Measurements from ENCODE around the gene SLCO3A1. TPM values are rescaled to one million over a fixed set of nuclear protein-coding genes. Genes with fewer than 3 reads are reported as not detected.

Gene SLCO3A1
- total RNA-seq, 1 experiment from 2014 or later = 23.4 TPM

- in situ Hi-C loops (cut with HindIII; ENCODE audit: low pct_unique_long_range_greater_than_20kb, low sequenced_read_pairs) = no loop called here
- DNase-seq (ENCODE audit: low read depth) = no peak
These were observed 176.3 kb downstream of the SLCO3A1 start for GRCh38 chr15:92029767-92030166.

DNA sequence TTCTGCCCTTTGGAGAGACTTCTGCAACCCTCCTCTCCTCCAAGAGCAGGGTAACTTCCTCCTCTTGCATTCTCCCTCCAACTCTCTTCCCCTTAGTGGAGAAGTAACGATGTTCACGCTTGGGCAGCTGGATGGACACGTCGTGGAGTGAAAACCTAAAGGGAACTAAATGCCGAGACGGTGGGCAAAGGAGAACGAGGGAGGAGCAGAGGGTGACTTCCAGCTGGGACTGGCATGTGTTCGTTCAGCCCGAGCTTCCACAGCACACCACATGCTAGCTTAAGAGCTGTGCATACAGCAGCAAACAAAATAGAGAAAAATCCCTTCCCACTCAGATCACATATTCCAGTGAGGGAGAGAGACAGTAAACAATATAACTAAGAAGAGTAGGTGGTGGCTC is 179.8 kb downstream of the SLCO3A1 start:
- in situ Hi-C loops (cut with HindIII; ENCODE audit: low pct_unique_long_range_greater_than_20kb, low sequenced_read_pairs) = no loop called here
- DNase-seq (ENCODE audit: low read depth) = no peak

DNA sequence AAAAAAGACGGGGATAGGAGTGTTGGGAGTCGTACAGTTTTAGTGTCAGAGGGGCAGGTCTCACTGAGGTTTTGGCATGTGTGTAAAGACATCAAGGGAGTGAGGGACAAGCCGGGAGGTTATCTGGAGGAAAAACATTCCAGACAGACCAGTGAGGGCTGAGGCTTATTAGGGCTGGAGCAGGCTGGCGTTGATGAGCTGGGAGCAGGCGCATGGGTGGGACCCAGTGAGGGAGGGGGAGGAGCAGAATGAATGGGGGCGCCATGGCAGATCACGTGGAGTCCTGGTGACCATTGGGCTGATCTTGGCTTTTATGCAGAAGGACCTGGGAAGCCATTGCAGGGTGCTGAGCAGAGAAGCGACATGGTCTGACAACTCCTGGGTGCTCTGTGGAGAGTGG is 180.2 kb downstream of the SLCO3A1 start:
- in situ Hi-C loops (cut with HindIII; ENCODE audit: low pct_unique_long_range_greater_than_20kb, low sequenced_read_pairs) = no loop called here
- no peak for DNase-seq (ENCODE audit: low read depth)

GRCh38 chr15:92034227-92034626 is 180.7 kb downstream of the SLCO3A1 start:
- no peak for DNase-seq (ENCODE audit: low read depth)
- in situ Hi-C loops (cut with HindIII; ENCODE audit: low pct_unique_long_range_greater_than_20kb, low sequenced_read_pairs) = no loop called here

DNA sequence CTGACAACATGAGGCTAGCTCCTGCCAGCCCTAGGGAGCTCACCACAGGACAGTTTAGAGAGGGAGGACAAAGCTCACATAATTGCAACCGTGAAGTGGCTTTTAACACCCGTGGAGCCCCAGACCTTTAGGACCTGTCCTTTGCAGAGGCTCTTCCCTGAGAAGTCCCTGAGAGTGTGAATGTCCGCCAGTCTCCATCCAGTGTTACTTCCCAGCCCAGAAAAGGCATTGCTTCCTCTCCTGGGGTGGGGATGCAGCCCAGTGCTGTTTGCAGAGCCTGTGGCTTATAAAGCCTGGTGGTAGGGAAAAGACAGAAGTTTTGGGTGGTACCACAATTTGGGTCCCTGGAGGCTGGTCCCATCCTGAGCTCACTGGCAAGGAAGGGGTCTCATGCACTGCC is 182.0 kb downstream of the SLCO3A1 start:
- in situ Hi-C loops (cut with HindIII; ENCODE audit: low pct_unique_long_range_greater_than_20kb, low sequenced_read_pairs) = no loop called here
- DNase-seq (ENCODE audit: low read depth) = no peak

- in situ Hi-C loops (cut with HindIII; ENCODE audit: low pct_unique_long_range_greater_than_20kb, low sequenced_read_pairs) = no loop called here
These were observed 182.5 kb downstream of the SLCO3A1 start for GRCh38 chr15:92035961-92036360.

DNA sequence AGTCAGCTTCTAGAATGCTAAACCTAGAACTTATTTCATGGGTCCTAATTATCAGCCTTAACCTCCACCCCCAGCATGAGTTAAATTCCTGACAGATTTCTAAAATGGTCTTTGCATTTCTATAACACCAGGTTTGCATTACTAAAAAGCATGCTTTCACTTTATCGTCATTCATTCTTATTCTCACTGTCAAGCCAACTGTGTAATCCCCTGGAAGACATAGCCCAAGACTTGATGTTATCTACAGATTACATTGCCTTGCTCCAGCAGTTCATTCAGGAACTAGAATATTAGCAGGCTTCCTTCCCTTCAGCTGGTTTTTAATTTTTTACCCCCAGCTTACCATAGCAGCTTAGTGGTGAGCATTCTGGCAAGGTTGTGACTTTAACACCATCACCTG is 184.0 kb downstream of the SLCO3A1 start:
- in situ Hi-C loops (cut with HindIII; ENCODE audit: low pct_unique_long_range_greater_than_20kb, low sequenced_read_pairs) = no loop called here
- no peak for DNase-seq (ENCODE audit: low read depth)

More at GRCh38 chr15:92035961-92036360, 182.5 kb downstream of the SLCO3A1 start:
- no peak for DNase-seq (ENCODE audit: low read depth)

DNA sequence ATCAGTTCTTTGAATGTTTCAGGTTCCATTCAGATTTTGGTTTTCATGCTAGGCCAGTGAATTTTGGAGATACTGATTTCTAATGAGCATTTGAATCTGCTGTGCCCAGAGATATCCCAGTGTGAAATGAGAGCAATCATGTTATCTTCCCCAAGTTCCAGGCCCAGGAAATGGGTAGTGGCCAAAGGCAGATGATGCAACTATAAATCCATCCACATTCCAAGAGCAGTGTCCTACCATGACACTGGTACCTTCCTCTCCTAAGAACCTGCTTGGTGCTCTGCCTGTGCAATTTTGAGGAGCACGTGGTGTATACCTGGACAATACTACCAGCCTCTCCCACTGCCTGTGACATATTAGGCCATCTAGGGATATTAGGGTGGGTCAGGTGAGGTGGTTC is 186.8 kb downstream of the SLCO3A1 start:
- no peak for DNase-seq (ENCODE audit: low read depth)
- in situ Hi-C loops (cut with HindIII; ENCODE audit: low pct_unique_long_range_greater_than_20kb, low sequenced_read_pairs) = no loop called here

- DNase-seq (ENCODE audit: low read depth) = no peak
- in situ Hi-C loops (cut with HindIII; ENCODE audit: low pct_unique_long_range_greater_than_20kb, low sequenced_read_pairs) = no loop called here
These were observed 187.9 kb downstream of the SLCO3A1 start for GRCh38 chr15:92041371-92041770.

DNA sequence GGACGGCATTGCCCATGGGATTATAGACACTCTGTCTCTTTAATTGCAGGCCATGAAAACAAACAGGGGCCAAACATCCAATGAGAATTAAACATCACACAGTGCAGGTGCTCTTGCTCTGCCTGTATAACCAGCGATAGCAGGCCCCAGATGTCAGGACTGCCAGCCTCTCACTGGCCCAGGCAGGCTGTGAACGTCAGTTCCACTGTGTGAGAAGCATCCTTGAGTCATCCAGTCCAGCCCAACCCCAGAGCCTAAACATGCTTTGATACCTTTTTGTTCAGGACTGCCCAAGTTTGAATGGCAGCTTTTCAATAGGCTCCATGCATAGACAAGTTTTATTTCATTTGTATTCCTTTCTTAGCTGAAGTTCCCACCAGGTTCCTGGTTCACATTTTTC is 189.8 kb downstream of the SLCO3A1 start:
- in situ Hi-C loops (cut with HindIII; ENCODE audit: low pct_unique_long_range_greater_than_20kb, low sequenced_read_pairs) = no loop called here
- DNase-seq (ENCODE audit: low read depth) = no peak

DNA sequence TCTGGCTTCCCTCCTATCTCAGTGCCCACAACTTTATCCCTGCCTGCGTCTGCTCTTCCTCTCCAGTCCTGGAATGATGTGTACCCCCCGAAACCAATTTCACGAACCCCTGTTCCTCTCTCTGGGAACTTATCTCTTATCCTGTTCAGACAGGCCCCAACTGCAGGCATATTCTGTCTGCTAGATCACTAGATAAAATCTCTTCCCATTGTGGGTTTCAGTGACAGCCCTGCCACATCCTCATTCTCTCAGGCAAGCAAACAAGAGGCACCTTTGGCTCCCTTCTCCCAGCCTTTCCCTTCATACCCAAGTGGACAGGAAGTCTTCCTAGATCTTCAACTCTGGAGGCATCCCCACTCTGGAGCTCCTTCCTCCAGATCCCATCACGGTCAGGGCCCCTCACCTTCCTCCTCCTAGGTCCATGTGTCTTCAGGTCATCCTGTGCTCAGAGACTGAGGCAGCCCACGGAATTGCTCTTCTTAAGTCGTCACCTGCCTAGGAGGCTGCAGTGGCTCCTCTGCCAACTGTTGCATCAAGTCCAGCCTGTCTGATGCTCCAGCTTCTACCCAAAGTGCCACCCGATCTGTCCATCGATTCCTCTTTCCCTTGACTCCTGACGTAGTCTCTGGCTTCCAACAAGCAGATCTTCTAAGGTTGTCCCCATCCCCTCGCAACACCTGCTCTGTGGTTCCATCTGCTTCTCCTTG is 190.8 kb downstream of the SLCO3A1 start:
- no peak for DNase-seq (ENCODE audit: low read depth)
- in situ Hi-C loops (cut with HindIII; ENCODE audit: low pct_unique_long_range_greater_than_20kb, low sequenced_read_pairs) = no loop called here

GRCh38 chr15:92047900-92048299 is 194.4 kb downstream of the SLCO3A1 start:
- in situ Hi-C loops (cut with HindIII; ENCODE audit: low pct_unique_long_range_greater_than_20kb, low sequenced_read_pairs) = no loop called here
- DNase-seq (ENCODE audit: low read depth) = no peak

DNA sequence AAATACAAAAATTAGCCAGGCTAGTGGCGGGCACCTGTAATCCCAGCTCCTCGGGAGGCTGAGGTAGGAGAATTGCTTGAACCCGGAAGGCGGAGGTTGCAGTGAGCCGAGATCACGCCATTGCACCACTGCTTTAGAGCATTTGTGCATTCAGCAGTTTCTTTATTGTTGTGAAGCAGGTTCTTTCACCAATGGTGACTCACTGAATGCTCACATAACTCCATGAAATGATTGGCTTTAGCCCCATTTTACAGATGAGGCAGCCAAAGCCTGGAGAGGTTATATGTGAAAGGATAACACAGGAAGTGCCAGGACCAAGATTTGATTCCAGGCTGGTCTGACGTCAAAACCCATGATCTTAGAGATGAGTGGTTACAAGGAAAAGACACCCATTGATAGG is 195.2 kb downstream of the SLCO3A1 start:
- DNase-seq (ENCODE audit: low read depth) = no peak
- in situ Hi-C loops (cut with HindIII; ENCODE audit: low pct_unique_long_range_greater_than_20kb, low sequenced_read_pairs) = no loop called here

DNA sequence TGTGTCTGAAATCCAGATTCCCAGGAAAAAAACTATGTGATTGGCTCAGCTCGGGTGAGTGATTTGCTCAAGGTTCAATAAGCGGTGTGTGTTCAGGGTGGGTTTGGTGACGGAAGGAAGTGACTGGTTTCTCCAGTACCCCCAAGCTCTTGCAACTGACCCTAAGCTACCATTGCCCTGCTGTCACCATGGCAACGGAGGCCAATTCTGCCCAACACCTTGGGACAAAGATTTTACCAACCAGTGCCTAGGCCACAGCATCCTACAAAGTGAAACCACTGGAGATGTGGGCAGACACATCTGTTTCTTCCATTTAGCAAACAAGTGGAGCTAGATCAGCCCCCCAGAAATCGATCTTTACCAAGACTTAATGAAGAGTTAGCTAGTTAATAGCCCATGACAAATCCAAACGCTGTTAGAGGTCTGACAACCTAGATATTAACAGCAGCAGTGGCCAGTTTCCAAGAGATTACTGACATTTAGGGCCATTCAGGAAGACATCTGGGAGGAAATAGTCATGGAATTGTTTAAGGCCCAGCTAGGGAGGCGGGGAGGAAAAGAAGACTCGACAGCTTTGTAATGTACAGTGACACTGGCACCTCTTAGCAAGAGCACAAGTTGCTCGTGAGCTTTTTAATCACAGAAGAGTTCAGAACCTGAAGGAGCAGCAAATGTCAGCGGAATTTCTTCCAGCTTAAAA is 195.9 kb downstream of the SLCO3A1 start:
- no peak for DNase-seq (ENCODE audit: low read depth)
- in situ Hi-C loops (cut with HindIII; ENCODE audit: low pct_unique_long_range_greater_than_20kb, low sequenced_read_pairs) = no loop called here

DNA sequence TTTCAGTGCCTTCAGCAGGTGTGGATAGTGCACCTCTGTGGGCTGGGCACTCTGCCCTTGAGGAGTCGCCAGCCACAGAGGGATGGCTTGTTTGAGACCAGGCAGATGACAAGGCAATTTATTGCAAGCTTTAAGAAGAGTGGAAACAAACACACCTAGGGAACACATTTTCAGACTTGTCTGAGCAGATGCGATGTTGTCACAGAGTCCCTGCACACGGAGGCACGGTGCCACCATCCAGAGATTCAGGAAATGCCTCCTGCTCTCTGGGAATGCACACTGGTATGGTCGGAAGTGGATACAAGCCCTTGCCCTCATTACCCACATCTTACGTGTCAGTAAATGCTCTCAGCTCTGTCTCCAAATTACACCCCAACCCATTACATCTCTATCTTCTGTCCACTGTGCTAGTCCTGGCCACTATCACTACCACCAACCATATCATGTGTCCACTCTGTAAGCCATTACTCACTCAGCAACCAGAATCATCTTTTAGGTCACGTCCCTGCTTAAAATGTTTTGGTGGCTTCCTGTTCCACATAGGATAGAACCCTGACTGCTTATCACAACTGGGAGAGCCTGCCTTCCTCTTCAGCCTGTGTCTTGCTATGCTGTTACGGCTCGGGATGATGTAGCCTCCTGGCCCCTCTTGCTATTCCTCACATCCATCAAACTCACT is 196.9 kb downstream of the SLCO3A1 start:
- no peak for DNase-seq (ENCODE audit: low read depth)
- in situ Hi-C loops (cut with HindIII; ENCODE audit: low pct_unique_long_range_greater_than_20kb, low sequenced_read_pairs) = no loop called here

DNA sequence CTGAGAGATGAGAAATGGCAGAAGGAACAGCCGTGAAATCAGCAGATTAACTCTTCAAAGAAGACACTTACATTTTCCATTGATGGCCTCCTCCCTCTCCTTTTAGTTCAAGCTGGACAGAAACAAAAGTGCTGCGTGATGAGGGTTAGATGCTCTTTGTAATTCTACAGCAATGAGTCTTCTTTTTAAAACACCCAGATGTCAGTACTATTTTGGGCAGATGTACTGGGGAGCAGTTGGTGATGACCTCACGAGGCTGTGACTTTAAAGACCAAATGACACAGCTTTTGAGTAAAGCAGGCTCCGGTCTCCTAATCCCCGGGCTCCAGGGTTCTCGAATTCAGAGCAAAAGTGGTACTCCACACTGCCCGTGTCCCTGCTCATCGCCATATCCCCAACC is 198.2 kb downstream of the SLCO3A1 start:
- in situ Hi-C loops (cut with HindIII; ENCODE audit: low pct_unique_long_range_greater_than_20kb, low sequenced_read_pairs) = no loop called here
- DNase-seq (ENCODE audit: low read depth) = no peak

DNA sequence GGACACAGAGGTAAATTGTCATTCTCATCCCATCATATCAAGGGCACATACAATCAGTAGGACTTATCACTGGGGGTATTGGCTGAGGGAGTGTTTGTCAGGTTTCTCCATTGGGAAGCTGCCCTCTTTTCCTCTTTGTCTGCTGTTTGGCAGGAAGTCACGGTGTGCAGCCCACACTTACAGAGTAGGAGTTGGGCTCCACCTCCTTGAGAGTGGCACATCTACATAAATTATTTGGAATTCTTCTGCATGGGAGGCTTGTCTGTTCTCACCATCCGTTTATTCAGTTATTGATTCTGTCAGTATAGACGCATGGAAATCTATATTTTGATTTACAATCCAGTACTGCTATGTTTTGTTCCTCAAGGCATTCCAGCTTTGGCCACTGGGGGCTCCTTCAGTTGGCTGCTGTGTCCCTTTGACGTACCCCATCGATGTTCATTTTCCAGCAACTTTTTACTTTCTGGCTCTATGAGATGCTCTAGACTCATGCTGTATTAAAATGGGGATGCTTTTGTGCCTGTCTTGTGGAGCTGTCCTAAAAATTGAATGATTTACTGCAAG is 200.3 kb downstream of the SLCO3A1 start:
- in situ Hi-C loops (cut with HindIII; ENCODE audit: low pct_unique_long_range_greater_than_20kb, low sequenced_read_pairs) = no loop called here

DNA sequence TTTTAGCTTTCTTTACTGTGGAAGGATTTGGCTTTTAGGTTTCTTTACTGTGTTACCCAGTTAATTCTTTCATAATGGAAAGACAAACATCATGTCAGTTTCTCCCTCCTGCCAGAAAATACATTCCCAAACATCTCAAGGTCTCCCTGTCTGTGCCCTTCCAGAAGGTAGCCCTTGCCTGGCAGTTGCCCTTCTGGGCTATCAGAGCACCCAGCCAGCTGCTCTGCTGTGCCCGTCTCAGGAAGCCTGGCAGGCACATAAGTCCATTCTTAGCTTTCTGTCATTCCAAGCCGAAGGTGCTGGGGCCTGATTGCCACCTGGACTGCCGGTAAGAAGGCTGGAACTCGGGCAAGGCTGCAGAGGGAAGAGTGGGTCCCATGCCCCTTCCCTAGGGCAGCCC is 203.4 kb downstream of the SLCO3A1 start:
- in situ Hi-C loops (cut with HindIII; ENCODE audit: low pct_unique_long_range_greater_than_20kb, low sequenced_read_pairs) = no loop called here
- no peak for DNase-seq (ENCODE audit: low read depth)

More for the DNA sequence above, 200.3 kb downstream of the SLCO3A1 start:
- DNase-seq (ENCODE audit: low read depth) = no peak
